OCI-LY7 (cell line): ENCODE data around the gene WDR90.

Experiments
- EZH2phosphoT487 ChIP-seq: fragments of 200-600 bp; sonication (generic); IDR thresholded peaks from 2 replicates; pipeline ENCODE4 v1.6.1; 2018; ENCODE audit warnings: low read depth, borderline replicate concordance, mild to moderate bottlenecking, mixed run types, antibody characterized with exemption, low read length, moderate library complexity, mixed read lengths
- TF ChIP-seq, protein P1 (sequence below): fragments of 200-600 bp; sonication (generic); conservative IDR thresholded peaks from 2 replicates; pipeline ENCODE4 v1.5.1; 2014; ENCODE audit warnings: mild to moderate bottlenecking, antibody characterized with exemption, low read length, moderate library complexity, mixed read lengths

DNA sequence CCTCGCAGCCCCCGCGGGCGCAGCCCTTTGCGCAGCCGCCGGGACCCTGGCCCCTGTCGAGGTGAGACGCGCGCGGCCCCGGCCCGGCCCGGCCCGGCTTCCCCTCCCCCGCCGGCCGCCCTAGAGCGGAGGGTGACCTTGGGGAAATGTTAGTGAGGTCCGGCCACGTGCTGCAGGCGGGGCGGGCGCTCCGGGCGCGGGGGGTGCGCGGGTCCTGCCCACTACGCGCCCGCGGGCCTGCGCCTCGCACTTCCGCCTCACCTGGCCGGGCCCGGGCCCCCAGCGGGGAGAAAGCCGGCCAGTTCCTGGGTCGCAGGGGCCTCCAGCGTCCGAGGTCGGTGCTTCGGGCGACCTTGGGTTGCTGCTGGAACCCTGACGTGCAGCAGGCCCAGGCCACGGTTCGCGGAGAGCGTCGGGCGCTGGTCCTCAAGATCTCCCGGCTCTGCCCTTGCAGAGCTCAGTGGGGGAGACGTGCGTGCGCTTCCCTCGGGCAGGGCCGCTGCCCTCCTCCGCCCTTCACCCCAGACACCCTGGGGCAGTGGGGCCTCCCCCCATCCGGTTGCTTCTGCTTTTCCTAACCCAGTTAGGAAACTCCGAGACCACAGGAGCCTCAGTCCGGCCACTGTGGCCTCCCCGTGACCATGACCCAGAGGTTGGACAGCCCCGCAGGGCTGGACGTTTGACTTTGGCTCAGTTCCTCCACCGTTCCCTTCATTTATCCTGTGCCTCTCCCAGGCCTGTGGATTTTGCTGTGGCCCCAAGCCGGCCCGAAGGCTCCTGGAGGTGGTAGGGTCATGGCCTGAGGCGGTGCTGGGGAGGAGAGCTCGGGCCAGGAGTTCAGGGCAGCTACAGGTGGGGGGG is 6.7 kb upstream of the WDR90 start:
- TF ChIP-seq, protein P1, sequence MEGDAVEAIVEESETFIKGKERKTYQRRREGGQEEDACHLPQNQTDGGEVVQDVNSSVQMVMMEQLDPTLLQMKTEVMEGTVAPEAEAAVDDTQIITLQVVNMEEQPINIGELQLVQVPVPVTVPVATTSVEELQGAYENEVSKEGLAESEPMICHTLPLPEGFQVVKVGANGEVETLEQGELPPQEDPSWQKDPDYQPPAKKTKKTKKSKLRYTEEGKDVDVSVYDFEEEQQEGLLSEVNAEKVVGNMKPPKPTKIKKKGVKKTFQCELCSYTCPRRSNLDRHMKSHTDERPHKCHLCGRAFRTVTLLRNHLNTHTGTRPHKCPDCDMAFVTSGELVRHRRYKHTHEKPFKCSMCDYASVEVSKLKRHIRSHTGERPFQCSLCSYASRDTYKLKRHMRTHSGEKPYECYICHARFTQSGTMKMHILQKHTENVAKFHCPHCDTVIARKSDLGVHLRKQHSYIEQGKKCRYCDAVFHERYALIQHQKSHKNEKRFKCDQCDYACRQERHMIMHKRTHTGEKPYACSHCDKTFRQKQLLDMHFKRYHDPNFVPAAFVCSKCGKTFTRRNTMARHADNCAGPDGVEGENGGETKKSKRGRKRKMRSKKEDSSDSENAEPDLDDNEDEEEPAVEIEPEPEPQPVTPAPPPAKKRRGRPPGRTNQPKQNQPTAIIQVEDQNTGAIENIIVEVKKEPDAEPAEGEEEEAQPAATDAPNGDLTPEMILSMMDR = no peak
- TF ChIP-seq EZH2phosphoT487 = no peak
